ENCODE data around the gene BOD1L2. TPM values are rescaled to one million over a fixed set of nuclear protein-coding genes. Genes with fewer than 3 reads are reported as not detected.

Gene BOD1L2
- polyA plus RNA-seq, 2 of the 4 experiments (the other 2 are of a cell fraction), result not detected

GRCh38 chr18:57131101-57131500, 15.8 kb upstream of the BOD1L2 start (continued):
- TF ChIP-seq, protein P1, sequence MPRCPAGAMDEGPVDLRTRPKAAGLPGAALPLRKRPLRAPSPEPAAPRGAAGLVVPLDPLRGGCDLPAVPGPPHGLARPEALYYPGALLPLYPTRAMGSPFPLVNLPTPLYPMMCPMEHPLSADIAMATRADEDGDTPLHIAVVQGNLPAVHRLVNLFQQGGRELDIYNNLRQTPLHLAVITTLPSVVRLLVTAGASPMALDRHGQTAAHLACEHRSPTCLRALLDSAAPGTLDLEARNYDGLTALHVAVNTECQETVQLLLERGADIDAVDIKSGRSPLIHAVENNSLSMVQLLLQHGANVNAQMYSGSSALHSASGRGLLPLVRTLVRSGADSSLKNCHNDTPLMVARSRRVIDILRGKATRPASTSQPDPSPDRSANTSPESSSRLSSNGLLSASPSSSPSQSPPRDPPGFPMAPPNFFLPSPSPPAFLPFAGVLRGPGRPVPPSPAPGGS (IDR thresholded peaks at IDR 0.05), result no peak
- no peak for TF ChIP-seq POLR2A (IDR thresholded peaks at IDR 0.05; ENCODE audit: low read length)
- no peak for TF ChIP-seq SMC3 (IDR thresholded peaks at IDR 0.05)
- TF ChIP-seq, protein P2, sequence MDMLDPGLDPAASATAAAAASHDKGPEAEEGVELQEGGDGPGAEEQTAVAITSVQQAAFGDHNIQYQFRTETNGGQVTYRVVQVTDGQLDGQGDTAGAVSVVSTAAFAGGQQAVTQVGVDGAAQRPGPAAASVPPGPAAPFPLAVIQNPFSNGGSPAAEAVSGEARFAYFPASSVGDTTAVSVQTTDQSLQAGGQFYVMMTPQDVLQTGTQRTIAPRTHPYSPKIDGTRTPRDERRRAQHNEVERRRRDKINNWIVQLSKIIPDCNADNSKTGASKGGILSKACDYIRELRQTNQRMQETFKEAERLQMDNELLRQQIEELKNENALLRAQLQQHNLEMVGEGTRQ (IDR thresholded peaks at IDR 0.05), result no peak
- no peak for TF ChIP-seq HOXA7 (CRISPR knock-in tag; IDR thresholded peaks at IDR 0.05)

DNA sequence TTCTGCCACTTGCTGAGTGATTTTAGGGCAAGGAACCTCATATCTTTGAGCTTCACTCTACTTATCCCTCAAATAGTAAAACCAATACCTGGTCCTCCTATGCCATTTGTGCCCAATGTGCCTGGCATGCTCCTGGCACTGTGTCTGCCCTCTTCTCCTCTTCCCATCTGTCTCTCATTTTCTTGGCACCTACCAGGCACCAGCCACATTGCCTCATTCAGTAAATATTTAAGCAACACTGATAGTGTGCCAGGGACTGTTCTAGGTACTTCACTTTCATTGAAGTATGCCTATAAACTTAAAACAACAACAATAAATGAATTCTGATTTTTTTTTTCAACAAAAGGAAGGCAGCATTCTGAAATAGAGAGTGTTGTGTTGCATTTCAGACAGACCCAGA, 15.1 kb upstream of the BOD1L2 start:
- CTCF ChIA-PET, result no interaction called here
- no peak for TF ChIP-seq KDM5A (IDR thresholded peaks at IDR 0.05)
- TF ChIP-seq ESRRA (IDR thresholded peaks at IDR 0.05; ENCODE audit: borderline replicate concordance, low read length), result no peak
- no peak for TF ChIP-seq EHMT2 (IDR thresholded peaks at IDR 0.05; ENCODE audit: low read depth)
- no peak for TF ChIP-seq HEYL (CRISPR knock-in tag; IDR thresholded peaks at IDR 0.05)
- no peak for TF ChIP-seq KDM1A (IDR thresholded peaks at IDR 0.05; ENCODE audit: low read depth)
- TF ChIP-seq CBX8 (IDR thresholded peaks at IDR 0.05), result no peak
- TF ChIP-seq RFX5 (IDR thresholded peaks at IDR 0.05), result no peak
- no peak for TF ChIP-seq MYC (IDR thresholded peaks at IDR 0.05; ENCODE audit: borderline replicate concordance, low read length)
- TF ChIP-seq HOXA7 (CRISPR knock-in tag; IDR thresholded peaks at IDR 0.05), result no peak
- no peak for TF ChIP-seq CHD2 (IDR thresholded peaks at IDR 0.05; ENCODE audit: low read length, partially characterized antibody)
- FAIRE-seq, result no peak

DNA sequence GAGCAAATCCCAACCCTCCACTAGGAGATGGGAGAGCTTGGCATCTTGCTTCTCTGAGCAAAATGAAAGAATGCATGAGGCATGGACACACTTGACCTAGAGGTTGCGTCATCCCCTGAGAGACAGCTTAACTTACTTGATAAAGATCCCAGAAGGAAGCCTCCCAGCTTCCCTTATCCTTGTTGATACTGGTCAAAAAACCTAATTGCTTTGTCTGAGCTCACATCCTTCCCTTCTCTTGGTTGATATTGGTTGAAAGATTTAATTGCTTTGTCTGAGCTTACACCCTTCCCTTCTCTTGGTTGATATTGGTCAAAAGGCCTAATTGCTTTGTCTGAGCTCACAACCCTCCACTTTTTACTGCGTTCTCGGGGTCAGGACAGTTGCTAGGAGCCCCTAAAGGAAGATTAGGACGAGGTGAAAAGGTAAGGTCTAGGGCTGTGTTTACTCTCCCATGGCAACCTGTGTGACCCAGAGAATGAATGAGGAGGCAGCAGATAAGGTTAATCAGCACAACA, 12.2 kb upstream of the BOD1L2 start:
- Histone ChIP-seq H3K4me2 (no peak overlapping the region), H3K27ac (no peak overlapping the region), H3K9me3 (no peaks in the 10 kb centered on the region), H3K4me3 (no peak overlapping the region), H3K4me1 (no peaks in the 10 kb centered on the region)
- FAIRE-seq, result no peak
- whole genome bisulfite sequencing (ENCODE audit: missing lambda C conversion rate), result 26% methylated on average over 4 of the region's 4 CpGs
- ChIA-PET POLR2A (no interaction called here), CTCF (interaction anchor here (0.8 kb wide), 1 partner anchor 47 kb away, joined by 3 read pairs; no protein-coding TSS in a partner anchor)
- no peak for DNase-seq (ENCODE audit: low read depth in 1 of 2, low spot score in 1 of 2)
- no peak for TF ChIP-seq TP53 (CRISPR knock-in tag; IDR thresholded peaks at IDR 0.05)
- TF ChIP-seq, protein P3, sequence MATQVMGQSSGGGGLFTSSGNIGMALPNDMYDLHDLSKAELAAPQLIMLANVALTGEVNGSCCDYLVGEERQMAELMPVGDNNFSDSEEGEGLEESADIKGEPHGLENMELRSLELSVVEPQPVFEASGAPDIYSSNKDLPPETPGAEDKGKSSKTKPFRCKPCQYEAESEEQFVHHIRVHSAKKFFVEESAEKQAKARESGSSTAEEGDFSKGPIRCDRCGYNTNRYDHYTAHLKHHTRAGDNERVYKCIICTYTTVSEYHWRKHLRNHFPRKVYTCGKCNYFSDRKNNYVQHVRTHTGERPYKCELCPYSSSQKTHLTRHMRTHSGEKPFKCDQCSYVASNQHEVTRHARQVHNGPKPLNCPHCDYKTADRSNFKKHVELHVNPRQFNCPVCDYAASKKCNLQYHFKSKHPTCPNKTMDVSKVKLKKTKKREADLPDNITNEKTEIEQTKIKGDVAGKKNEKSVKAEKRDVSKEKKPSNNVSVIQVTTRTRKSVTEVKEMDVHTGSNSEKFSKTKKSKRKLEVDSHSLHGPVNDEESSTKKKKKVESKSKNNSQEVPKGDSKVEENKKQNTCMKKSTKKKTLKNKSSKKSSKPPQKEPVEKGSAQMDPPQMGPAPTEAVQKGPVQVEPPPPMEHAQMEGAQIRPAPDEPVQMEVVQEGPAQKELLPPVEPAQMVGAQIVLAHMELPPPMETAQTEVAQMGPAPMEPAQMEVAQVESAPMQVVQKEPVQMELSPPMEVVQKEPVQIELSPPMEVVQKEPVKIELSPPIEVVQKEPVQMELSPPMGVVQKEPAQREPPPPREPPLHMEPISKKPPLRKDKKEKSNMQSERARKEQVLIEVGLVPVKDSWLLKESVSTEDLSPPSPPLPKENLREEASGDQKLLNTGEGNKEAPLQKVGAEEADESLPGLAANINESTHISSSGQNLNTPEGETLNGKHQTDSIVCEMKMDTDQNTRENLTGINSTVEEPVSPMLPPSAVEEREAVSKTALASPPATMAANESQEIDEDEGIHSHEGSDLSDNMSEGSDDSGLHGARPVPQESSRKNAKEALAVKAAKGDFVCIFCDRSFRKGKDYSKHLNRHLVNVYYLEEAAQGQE (IDR thresholded peaks at IDR 0.05), result no peak
- TF ChIP-seq ZSCAN20 (CRISPR knock-in tag; IDR thresholded peaks at IDR 0.05), result no peak
- no peak for TF ChIP-seq ZNF302 (CRISPR knock-in tag; IDR thresholded peaks at IDR 0.05)
- no peak for TF ChIP-seq GATA3 (IDR thresholded peaks at IDR 0.05; ENCODE audit: borderline replicate concordance)
- no peak for TF ChIP-seq HDAC2 (IDR thresholded peaks at IDR 0.05)
- ATAC-seq, result no peak

More for the DNA sequence above, 15.1 kb upstream of the BOD1L2 start:
- Histone ChIP-seq H3K4me2 (no peak overlapping the region), H3K4me1 (no peaks in the 10 kb centered on the region), H3K9me3 (no peaks in the 10 kb centered on the region), H3K4me3 (no peak overlapping the region), H3K27ac (no peak overlapping the region)
- DNase-seq (ENCODE audit: low read depth in 1 of 2, low spot score in 1 of 2) (no peak), ATAC-seq (no peak)
- POLR2A ChIA-PET, result no interaction called here
